Adrenal gland (tissue), 12 donors: ENCODE measurements around the gene SORL1. TPM values are rescaled to one million over a fixed set of nuclear protein-coding genes. Genes with fewer than 3 reads are reported as not detected.

Experiments used
- DNase-seq, 7 donors: peaks; one replicate each; pipeline ENCODE4 v3.0.0-alpha.2; 2019 to 2020
- H3K27ac ChIP-seq, 5 donors: fragments of 200-600 bp; sonication (generic) in 4 of 5; 1 replicate in 3 of 5; 2 replicates in 2 of 5; pipeline versions ENCODE4 v1.5.1 to v1.8.0; 2016 to 2020; ENCODE audit warnings: mild to moderate bottlenecking in 1 of 5
- H3K27me3 ChIP-seq: fragments of 200-600 bp; 2 replicates; pipeline ENCODE4 v1.8.0; 2021
- H3K36me3 ChIP-seq, 2 donors: fragments of 200-600 bp; replicated peaks in 1 of 2; 1 replicate in 1 of 2; 2 replicates in 1 of 2; pipeline versions ENCODE4 v1.5.1 to v1.8.0; 2018 to 2022
- H3K4me1 ChIP-seq, 2 donors: fragments of 200-600 bp; replicated peaks in 1 of 2; 1 replicate in 1 of 2; 2 replicates in 1 of 2; pipeline versions ENCODE4 v1.5.1 to v1.8.0; 2018 to 2021
- H3K4me3 ChIP-seq, 4 donors: fragments of 200-600 bp; sonication (generic) in 3 of 4; one replicate each; pipeline ENCODE4 v1.5.1; 2016 to 2018
- H3K9me3 ChIP-seq, 3 donors: fragments of 200-600 bp; sonication (generic) in 1 of 3; replicated peaks in 1 of 3; 1 replicate in 2 of 3; 2 replicates in 1 of 3; pipeline versions ENCODE4 v1.5.1 to v1.8.0; 2016 to 2021
- CTCF ChIP-seq, 6 experiments: fragments of 450-650 bp in 4 of 6; fragments of 200-600 bp in 2 of 6; sonication (generic) in 1 of 6; IDR thresholded peaks; 1 replicate in 5 of 6; 2 replicates in 1 of 6; pipeline versions ENCODE4 v1.5.1 to v1.8.0; 2016 to 2021; ENCODE audit warnings: antibody characterized with exemption in 6 of 6, mild to moderate bottlenecking in 2 of 6, moderate library complexity in 1 of 6
- POLR2A ChIP-seq, 2 donors: fragments of 450-650 bp; IDR thresholded peaks; one replicate each; pipeline ENCODE4 v1.6.1; 2017; ENCODE audit warnings: antibody characterized with exemption in 2 of 2, mild to moderate bottlenecking in 2 of 2, moderate library complexity in 1 of 2
- WGBS, 4 donors: extraction: QIAGEN DNeasy Blood & Tissue Kit in 2 of 4; methylation state at CpG; one replicate each; pipeline versions ENCODE4 v1.1.5 to v1.1.7; 2013 to 2017; 5-methylcytosine and 5-hydroxymethylcytosine counted together
- intact Hi-C, 2 donors: fragments of 100-400 bp; cut with DNase I; formaldehyde crosslinking; loops; one replicate each; pipeline versions ENCODE4 v1.14.1 to v1.15.0; 2022 to 2023
- polyA plus RNA-seq, 3 donors: library from polyadenylated mRNA; stranded (reverse); fragments of 200-250 nt in 2 of 3; fragments of 350-450 nt in 1 of 3; fragmentation: Illumina TruSeq in 1 of 3; extraction: RNeasy Lipid Tissue Mini Kit (QIAGEN cat#74804) in 1 of 3; gene quantifications; one replicate each; pipeline ENCODE4 v1.2.3, GENCODE V29; 2013 to 2014
- total RNA-seq, 9 donors: library from RNA; depleted of rRNA in 4 of 9; stranded (reverse); fragments of >200 nt in 4 of 9; fragments of 120-200 nt in 1 of 9; fragmentation: NEBNext Ultra II Directional in 1 of 9; extraction: Animal tissue kit (Norgen Biotek cat#: 25700) in 1 of 9; gene quantifications; one replicate each; pipeline versions ENCODE4 v1.1.0 to v1.2.4, GENCODE V29; 2013 to 2023
- donor health status: healthy with polysubstance abuse.
- donor health status: Bipolar disorder and iron deficiency.
- donor health status: DM: yes; HTN: yes; CAD: no.
- donor health status: DM: no; HTN: no; CAD: no.
- donor health status: DM: no; HTN: no; CAD: no.
- donor health status: DM: yes; HTN: yes; CAD: no.

SORL1 gene
- total and polyA plus RNA-seq, 12 donors, result 1.0 to 28.6 (median 8.9) TPM

- Histone ChIP-seq H3K27me3 (no peaks in the 10 kb centered on the region), H3K4me1 (no peaks in the 10 kb centered on the region), H3K4me3 (no peak overlapping the region), H3K36me3 (peaks cover 0 to 5% of the 10 kb centered on the region in 2 donors), H3K27ac (no peak overlapping the region), H3K9me3 (no peaks in the 10 kb centered on the region)
- intact Hi-C loops, result no loop called here
- WGBS, 4 donors, result 89 to 94% (median 92%) methylated on average over 2 of the region's 2 CpGs
- TF ChIP-seq POLR2A (IDR thresholded peaks at IDR 0.05) (no peak), CTCF (IDR thresholded peaks at IDR 0.05) (no peak)
- DNase-seq, result no peak
Measured at GRCh38 chr11:121554552-121554951, 102.4 kb downstream of the SORL1 start.

- TF ChIP-seq CTCF (IDR thresholded peaks at IDR 0.05) (no peak), POLR2A (IDR thresholded peaks at IDR 0.05) (no peak)
- H3K27me3 ChIP-seq, result no peaks in the 10 kb centered on the region
- no peaks in the 10 kb centered on the region for H3K4me1 ChIP-seq
- H3K36me3 ChIP-seq, result peaks cover 0 to 5% of the 10 kb centered on the region in 2 donors
- 45 to 48% (median 46%) methylated on average over 5 of the region's 5 CpGs for WGBS, 4 donors
- intact Hi-C loops, result no loop called here
- no peak for DNase-seq
- H3K4me3 ChIP-seq, result no peak overlapping the region
- H3K9me3 ChIP-seq, result no peaks in the 10 kb centered on the region
- H3K27ac ChIP-seq, result no peak overlapping the region
Measured at GRCh38 chr11:121555121-121555520, 103.0 kb downstream of the SORL1 start.

GRCh38 chr11:121556937-121557336 lies 104.8 kb downstream of the SORL1 start:
- intact Hi-C loops, result no loop called here
- Histone ChIP-seq H3K4me3 (no peak overlapping the region), H3K4me1 (no peaks in the 10 kb centered on the region), H3K9me3 (no peaks in the 10 kb centered on the region), H3K27me3 (no peaks in the 10 kb centered on the region), H3K36me3 (peaks cover 0 to 5% of the 10 kb centered on the region in 2 donors), H3K27ac (no peak overlapping the region)
- TF ChIP-seq POLR2A (IDR thresholded peaks at IDR 0.05) (no peak), CTCF (IDR thresholded peaks at IDR 0.05) (no peak)
- DNase-seq, result no peak
- 88 to 93% (median 91%) methylated on average over 7 of the region's 7 CpGs for WGBS, 4 donors

GRCh38 chr11:121557348-121557747 lies 105.2 kb downstream of the SORL1 start:
- Histone ChIP-seq H3K27me3 (no peaks in the 10 kb centered on the region), H3K36me3 (peaks cover 0 to 5% of the 10 kb centered on the region in 2 donors), H3K27ac (no peak overlapping the region), H3K4me1 (no peaks in the 10 kb centered on the region), H3K9me3 (no peaks in the 10 kb centered on the region), H3K4me3 (no peak overlapping the region)
- no peak for DNase-seq
- intact Hi-C loops, result no loop called here
- TF ChIP-seq POLR2A (IDR thresholded peaks at IDR 0.05), result no peak
- TF ChIP-seq CTCF (IDR thresholded peaks at IDR 0.05), result no peak
- 70 to 84% (median 78%) methylated on average over 8 of the region's 8 CpGs for WGBS, 4 donors
